NB4 (cell line): ENCODE results near the gene TLCD3A.
"Not testable (repeated sequence)": the region's sequence is repeated elsewhere in the genome, so short reads cannot be mapped to it uniquely, and the experiment has no call there.

Experiments
- DNase-seq: peaks from one replicate; pipeline ENCODE4 v3.0.0; 2010; ENCODE audit warnings: low read depth
- H3K4me3 ChIP-seq: one replicate; pipeline ENCODE4 v1.5.1; 2011; ENCODE audit warnings: mild to moderate bottlenecking, low read depth, low read length, moderate library complexity
- CTCF ChIP-seq: IDR thresholded peaks from one replicate; pipeline ENCODE4 v1.5.1; 2012; ENCODE audit warnings: low read depth, low read length
- MAX ChIP-seq: IDR thresholded peaks from 2 replicates; pipeline ENCODE4 v1.6.1; 2011; ENCODE audit warnings: low read depth, low read length
- MYC ChIP-seq: IDR thresholded peaks from 2 replicates; pipeline ENCODE4 v1.6.1; 2011; ENCODE audit warnings: low read depth, low read length
- POLR2A ChIP-seq: IDR thresholded peaks from 2 replicates; pipeline ENCODE4 v1.6.1; 2011; ENCODE audit warnings: mild to moderate bottlenecking; ENCODE audit not compliant: insufficient read length; ENCODE audit errors: extremely low read depth

Gene TLCD3A

GRCh38 chr17:751269-752001 lies 19.0 kb downstream of the TLCD3A start:
- peak; percentile 69 for DNase-seq
- TF ChIP-seq CTCF (no peak), MAX (peak; percentile 89), POLR2A (no peak), MYC (peak; percentile 73; the same call in 1 of the 2 replicates)
- H3K4me3 ChIP-seq, result peak overlapping the region; percentile 88

GRCh38 chr17:752002-752619 lies 19.7 kb downstream of the TLCD3A start, which contains the start of gene GEMIN4:
GEMIN4 (minus strand) TSS chr17:752264; CDS start chr17:752142, 122 bp downstream.
- DNase-seq, result peak; percentile 90
- H3K4me3 ChIP-seq, result peak within 1 kb of the TSS; percentile 88
- TF ChIP-seq MYC (peak; percentile 50; the same call in 1 of the 2 replicates), CTCF (peak; percentile 63), MAX (no peak), POLR2A (peak; percentile 62)

- DNase-seq, result peak; percentile 21
- TF ChIP-seq MYC (no peak), MAX (no peak), CTCF (no peak), POLR2A (no peak)
- H3K4me3 ChIP-seq, result peak overlapping the region; percentile 32
Observed at GRCh38 chr17:752620-753219, 20.3 kb downstream of the TLCD3A start.

GRCh38 chr17:753418-753817 lies 21.0 kb downstream of the TLCD3A start:
- no peak for DNase-seq
- no peak overlapping the region for H3K4me3 ChIP-seq
- no peak for TF ChIP-seq MYC
- TF ChIP-seq MAX, result no peak
- TF ChIP-seq CTCF, result no peak
- TF ChIP-seq POLR2A, result no peak

- not testable (repeated sequence) for H3K4me3 ChIP-seq
Observed at GRCh38 chr17:755319-755961, 23.0 kb downstream of the TLCD3A start.

GRCh38 chr17:756010-756567 lies 23.7 kb downstream of the TLCD3A start:
- not testable (repeated sequence) for DNase-seq

More at GRCh38 chr17:755319-755961, 23.0 kb downstream of the TLCD3A start:
- DNase-seq, result not testable (repeated sequence)

More at GRCh38 chr17:756010-756567, 23.7 kb downstream of the TLCD3A start:
- not testable (repeated sequence) for H3K4me3 ChIP-seq
